Measurements from ENCODE around the gene FBXL17. TPM values are rescaled to one million over a fixed set of nuclear protein-coding genes. Genes with fewer than 3 reads are reported as not detected.

FBXL17 gene
- total and polyA plus RNA-seq, 2 of the 4 experiments (the other 2 are of a cell fraction): 3.9 to 8.1 TPM

DNA sequence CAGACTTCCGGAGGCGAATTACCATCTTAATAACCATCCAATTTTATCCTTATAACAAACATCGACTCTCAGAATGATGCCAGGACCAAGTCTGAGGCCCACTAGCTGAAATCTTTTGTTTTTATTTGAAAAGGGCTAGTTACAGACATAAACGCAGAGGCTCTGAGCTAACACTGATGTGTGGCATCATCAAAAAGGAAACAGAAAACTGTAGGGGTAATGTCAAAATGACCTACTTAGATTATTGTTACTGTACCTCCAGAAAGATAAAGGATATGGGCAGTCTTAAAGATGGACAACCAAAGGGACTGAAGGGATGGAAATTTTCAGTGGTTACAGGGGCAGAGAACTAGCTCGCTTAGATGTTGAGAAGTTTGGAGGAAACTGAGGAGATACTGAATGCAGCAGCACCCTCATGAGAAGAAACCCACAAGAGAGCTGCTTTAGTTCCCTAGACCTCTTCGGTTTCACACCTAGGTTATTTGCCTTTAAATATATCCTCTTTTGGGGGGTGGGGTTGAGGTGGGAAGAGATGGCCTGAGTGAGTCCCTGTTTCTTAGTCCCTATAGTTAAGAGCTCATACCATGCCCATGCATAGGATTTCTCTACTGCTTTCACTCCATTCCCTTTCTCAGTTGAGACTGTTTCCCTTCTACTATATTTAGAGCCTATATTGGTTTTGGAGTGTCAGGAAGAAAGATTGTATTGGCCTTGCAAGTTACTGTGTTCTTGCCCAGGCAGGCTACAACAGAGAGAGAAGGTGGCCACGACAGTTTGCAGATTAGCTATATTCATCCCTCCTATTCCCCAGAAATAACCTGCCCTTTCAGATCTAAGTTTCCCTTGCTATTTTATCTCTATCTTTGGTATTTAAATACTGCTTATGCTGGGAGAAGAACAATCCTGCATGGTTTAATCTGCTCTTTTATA, 390.8 kb downstream of the FBXL17 start (continued):
- no peak for TF ChIP-seq RFX5 (IDR thresholded peaks at IDR 0.05; ENCODE audit: low read depth, low read length)

DNA sequence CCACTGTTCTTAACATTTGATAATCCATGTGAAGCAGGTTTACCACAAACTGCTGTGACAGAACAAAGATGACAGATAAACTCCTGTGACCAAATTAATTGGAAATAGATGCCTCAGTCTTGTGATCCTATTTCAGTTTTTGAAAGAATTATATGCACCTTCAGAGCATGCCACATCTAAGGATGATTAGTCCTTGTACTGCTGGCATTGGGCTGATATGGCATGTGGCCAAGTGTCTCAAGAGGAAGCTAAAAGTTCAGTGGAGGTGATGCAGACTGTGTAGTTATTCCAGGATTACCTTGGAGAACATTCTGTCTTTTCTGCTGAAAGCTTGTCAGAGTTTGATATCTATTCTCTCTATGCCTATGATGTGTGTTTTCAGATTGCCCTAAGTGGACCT, 396.8 kb downstream of the FBXL17 start:
- dilution Hi-C loops (cut with HindIII; ENCODE audit: low sequenced_read_pairs, unreplicated experiment) (no loop called here), intact Hi-C loops (cut with micrococcal nuclease) (no loop called here), in situ Hi-C loops (cut with MboI; ENCODE audit: low sequenced_read_pairs) (no loop called here)
- Histone ChIP-seq H2AFZ (replicated peaks; ENCODE audit: low read length, poor library complexity) (no peak overlapping the region), H3K4ac (ENCODE audit: low read depth, low read length) (no peak overlapping the region), H3K4me2 (ENCODE audit: low read depth, low read length) (no peak overlapping the region), H3K36me3 (ENCODE audit: control insufficient read depth, insufficient read depth, low read length) (no peaks in the 10 kb centered on the region), H2BK20ac (ENCODE audit: low read depth, low read length) (no peak overlapping the region), H4K20me1 (ENCODE audit: insufficient read depth, low read length) (no peaks in the 10 kb centered on the region), H4K5ac (ENCODE audit: low read depth, low read length) (no peak overlapping the region), H3K9me1 (ENCODE audit: insufficient read depth, low read length) (no peaks in the 10 kb centered on the region), H3K4me1 (ENCODE audit: control insufficient read depth, insufficient read depth, low read length) (peaks cover 4% of the 10 kb centered on the region), H2BK15ac (ENCODE audit: low read depth, low read length) (no peak overlapping the region), H3K79me1 (ENCODE audit: low read depth in 1 of 2, low read length in 2 of 2) (no peaks in the 10 kb centered on the region), H2BK5ac (ENCODE audit: low read depth, low read length, poor library complexity, severe bottlenecking) (no peak overlapping the region), H3K27ac (ENCODE audit: insufficient read depth, low read length) (no peak overlapping the region), H3K9me3 (ENCODE audit: control insufficient read depth, insufficient read depth, low read length) (no peaks in the 10 kb centered on the region), H3K23ac (ENCODE audit: low read depth, low read length) (no peak overlapping the region), H2BK120ac (ENCODE audit: low read depth, low read length) (no peak overlapping the region), H3K18ac (ENCODE audit: low read depth, low read length) (no peak overlapping the region), H3K4me3 (ENCODE audit: insufficient read depth, low read depth, low read length) (no peak overlapping the region), H3K56ac (ENCODE audit: extremely low read depth, insufficient read depth, low read length) (no peak overlapping the region), H3K9ac (ENCODE audit: low read depth, low read length) (no peak overlapping the region), H3K14ac (replicated peaks; ENCODE audit: low read depth, low read length) (no peak overlapping the region), H4K91ac (ENCODE audit: insufficient read depth, low read depth, low read length) (no peak overlapping the region), H4K8ac (ENCODE audit: low read depth in 2 of 2, low read length in 2 of 2) (no peak overlapping the region), H3K27me3 (ENCODE audit: control insufficient read depth, insufficient read depth, low read length) (no peaks in the 10 kb centered on the region), H2AK5ac (ENCODE audit: low read depth, low read length) (no peak overlapping the region), H2AK9ac (replicated peaks; ENCODE audit: low read depth, low read length, poor library complexity) (no peak overlapping the region)
- ATAC-seq (ENCODE audit: low read depth) (no peak), DNase-seq (no peak)
- BruUV-seq (replicated peaks): no TSS peak
- TF ChIP-seq CEBPB (IDR thresholded peaks at IDR 0.05; ENCODE audit: low read depth, low read length): no peak
- TF ChIP-seq RCOR1 (IDR thresholded peaks at IDR 0.05; ENCODE audit: insufficient replicate concordance, low read length): no peak
- TF ChIP-seq BHLHE40 (IDR thresholded peaks at IDR 0.05; ENCODE audit: low read depth, low read length): no peak
- TF ChIP-seq CTCF (conservative IDR thresholded peaks at IDR 0.05; ENCODE audit: low read depth, low read length): no peak
- TF ChIP-seq, protein P1, sequence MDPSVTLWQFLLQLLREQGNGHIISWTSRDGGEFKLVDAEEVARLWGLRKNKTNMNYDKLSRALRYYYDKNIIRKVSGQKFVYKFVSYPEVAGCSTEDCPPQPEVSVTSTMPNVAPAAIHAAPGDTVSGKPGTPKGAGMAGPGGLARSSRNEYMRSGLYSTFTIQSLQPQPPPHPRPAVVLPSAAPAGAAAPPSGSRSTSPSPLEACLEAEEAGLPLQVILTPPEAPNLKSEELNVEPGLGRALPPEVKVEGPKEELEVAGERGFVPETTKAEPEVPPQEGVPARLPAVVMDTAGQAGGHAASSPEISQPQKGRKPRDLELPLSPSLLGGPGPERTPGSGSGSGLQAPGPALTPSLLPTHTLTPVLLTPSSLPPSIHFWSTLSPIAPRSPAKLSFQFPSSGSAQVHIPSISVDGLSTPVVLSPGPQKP (IDR thresholded peaks at IDR 0.05; ENCODE audit: borderline replicate concordance, low read depth, low read length): no peak
- no peak for TF ChIP-seq SMC3 (IDR thresholded peaks at IDR 0.05; ENCODE audit: low read depth, low read length)
- POLR2A ChIA-PET (ENCODE audit: unreplicated experiment): no interaction called here
- CTCF ChIA-PET: no interaction called here

All from IMR-90 (cell line).